ENCODE data around the gene ENOSF1. TPM values are rescaled to one million over a fixed set of nuclear protein-coding genes. Genes with fewer than 3 reads are reported as not detected.

Gene ENOSF1
- total and polyA plus RNA-seq, 8 donors = 72.7 to 136 (median 119) TPM

DNA sequence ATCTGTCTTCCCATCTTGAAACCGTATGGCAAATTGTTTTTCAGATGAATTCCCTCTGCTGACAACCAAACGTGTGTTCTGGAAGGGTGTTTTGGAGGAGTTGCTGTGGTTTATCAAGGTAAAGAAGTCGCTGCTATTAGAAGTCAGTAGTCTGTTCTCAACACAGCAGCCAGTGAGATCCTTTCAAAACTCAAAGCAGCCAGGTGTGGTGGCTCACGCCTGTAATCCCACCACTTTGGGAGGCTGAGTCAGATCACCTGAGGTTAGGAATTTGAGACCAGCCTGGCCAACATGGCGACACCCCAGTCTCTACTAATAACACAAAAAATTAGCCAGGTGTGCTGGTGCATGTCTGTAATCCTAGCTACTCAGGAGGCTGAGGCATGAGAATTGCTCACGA is 52.8 kb downstream of the ENOSF1 start:
- Histone ChIP-seq H3K27ac (no peak overlapping the region), H3K4me1 (peaks cover 0 to 22% of the 10 kb centered on the region in 2 donors), H3K27me3 (peaks cover 0 to 27% of the 10 kb centered on the region in 2 donors), H3K36me3 (no peaks in the 10 kb centered on the region), H3K4me3 (no peak overlapping the region), H3K9me3 (no peaks in the 10 kb centered on the region)
- ATAC-seq (no peak), DNase-seq (no peak)
- intact Hi-C loops (cut with DNase I) = no loop called here
- TF ChIP-seq, protein P1, sequence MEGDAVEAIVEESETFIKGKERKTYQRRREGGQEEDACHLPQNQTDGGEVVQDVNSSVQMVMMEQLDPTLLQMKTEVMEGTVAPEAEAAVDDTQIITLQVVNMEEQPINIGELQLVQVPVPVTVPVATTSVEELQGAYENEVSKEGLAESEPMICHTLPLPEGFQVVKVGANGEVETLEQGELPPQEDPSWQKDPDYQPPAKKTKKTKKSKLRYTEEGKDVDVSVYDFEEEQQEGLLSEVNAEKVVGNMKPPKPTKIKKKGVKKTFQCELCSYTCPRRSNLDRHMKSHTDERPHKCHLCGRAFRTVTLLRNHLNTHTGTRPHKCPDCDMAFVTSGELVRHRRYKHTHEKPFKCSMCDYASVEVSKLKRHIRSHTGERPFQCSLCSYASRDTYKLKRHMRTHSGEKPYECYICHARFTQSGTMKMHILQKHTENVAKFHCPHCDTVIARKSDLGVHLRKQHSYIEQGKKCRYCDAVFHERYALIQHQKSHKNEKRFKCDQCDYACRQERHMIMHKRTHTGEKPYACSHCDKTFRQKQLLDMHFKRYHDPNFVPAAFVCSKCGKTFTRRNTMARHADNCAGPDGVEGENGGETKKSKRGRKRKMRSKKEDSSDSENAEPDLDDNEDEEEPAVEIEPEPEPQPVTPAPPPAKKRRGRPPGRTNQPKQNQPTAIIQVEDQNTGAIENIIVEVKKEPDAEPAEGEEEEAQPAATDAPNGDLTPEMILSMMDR (IDR thresholded peaks at IDR 0.05) = no peak

DNA sequence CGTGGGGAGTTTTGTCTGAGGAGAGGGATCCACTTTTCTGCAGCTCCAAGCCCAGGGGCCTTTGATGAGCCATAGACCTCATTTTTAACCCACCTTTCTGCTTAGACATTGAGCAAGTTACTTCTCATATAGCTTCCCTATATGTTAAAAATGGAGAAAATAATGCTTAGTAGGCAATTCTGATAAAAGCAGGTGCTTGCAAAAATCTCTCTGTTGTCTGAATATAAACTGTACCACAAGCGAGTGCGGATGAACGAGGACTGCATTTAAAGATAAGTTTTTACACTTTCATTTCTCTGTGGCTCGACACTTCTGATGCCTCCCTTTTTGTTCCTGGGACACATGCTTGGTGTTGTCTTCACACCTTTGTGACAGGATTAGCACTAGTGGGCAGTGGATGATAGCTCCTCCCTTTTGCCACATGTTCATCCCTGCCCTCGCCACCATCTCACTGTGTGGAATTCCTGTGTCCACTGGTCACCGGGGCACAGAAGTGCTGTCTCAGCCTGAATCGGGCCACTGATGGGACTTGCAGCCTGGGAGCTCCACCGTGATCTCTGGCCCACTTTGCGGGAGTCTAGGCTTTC is 53.4 kb downstream of the ENOSF1 start:
- peaks cover 0 to 22% of the 10 kb centered on the region in 2 donors for H3K4me1 ChIP-seq
- no peak for DNase-seq
- peaks cover 0 to 27% of the 10 kb centered on the region in 2 donors for H3K27me3 ChIP-seq
- intact Hi-C loops (cut with DNase I) = no loop called here
- H3K9me3 ChIP-seq = no peaks in the 10 kb centered on the region
- ATAC-seq = no peak
- TF ChIP-seq, protein P1 (IDR thresholded peaks at IDR 0.05) = no peak
- no peak overlapping the region for H3K27ac ChIP-seq
- no peaks in the 10 kb centered on the region for H3K36me3 ChIP-seq
- H3K4me3 ChIP-seq = peak overlapping the region in 1 of 2 donors; percentile 85

DNA sequence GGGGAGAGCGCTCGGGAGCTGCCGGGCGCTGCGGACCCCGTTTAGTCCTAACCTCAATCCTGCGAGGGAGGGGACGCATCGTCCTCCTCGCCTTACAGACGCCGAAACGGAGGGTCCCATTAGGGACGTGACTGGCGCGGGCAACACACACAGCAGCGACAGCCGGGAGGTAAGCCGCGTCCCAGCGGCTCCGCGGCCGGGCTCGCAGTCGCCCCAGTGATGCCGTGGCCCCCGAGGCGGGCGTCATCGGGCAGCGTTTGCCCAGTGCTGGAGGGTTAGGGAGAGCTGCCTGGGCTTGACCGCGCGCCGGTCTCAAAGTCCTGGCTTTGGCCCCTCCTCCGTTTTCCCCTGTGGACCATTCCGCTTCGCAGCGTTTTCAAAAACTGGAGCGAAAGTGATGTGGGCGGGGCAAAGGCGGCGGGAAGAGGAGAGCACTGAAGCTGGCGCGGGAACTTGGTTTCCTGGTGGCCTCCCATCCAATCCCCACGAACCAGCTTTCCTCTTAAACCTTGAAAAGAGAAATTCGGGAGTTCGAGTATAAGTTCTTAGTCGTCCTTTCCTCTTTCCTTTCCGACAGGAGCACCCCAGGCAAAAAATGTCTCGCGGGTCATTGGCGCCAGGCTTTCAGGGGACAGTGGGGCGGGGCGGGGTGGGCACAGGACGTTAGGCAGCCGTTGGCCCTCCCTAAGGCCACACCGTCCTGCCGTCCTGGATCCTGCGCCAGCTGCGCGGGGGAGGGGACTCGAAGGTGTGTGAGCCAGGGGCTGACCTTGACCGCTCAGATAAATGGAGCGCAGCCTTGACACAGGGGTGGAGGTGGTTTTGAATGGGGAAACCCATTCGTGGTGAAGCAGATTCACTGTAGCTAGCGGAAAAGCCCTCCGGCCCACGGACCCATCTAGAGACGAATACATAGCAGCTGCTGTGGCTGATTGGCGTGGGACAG is 54.2 kb downstream of the ENOSF1 start:
- TF ChIP-seq, protein P1 (IDR thresholded peaks at IDR 0.05) = no peak
- Histone ChIP-seq H3K4me1 (peaks cover 0 to 22% of the 10 kb centered on the region in 2 donors), H3K9me3 (no peaks in the 10 kb centered on the region), H3K27me3 (peaks cover 0 to 27% of the 10 kb centered on the region in 2 donors), H3K36me3 (no peaks in the 10 kb centered on the region), H3K27ac (peak overlapping the region; percentile 45 to 56), H3K4me3 (peak overlapping the region; percentile 72 to 85)
- peak; percentile 87 to 92 (median 89) for DNase-seq
- ATAC-seq = peak; percentile 95
- intact Hi-C loops (cut with DNase I) = no loop called here

DNA sequence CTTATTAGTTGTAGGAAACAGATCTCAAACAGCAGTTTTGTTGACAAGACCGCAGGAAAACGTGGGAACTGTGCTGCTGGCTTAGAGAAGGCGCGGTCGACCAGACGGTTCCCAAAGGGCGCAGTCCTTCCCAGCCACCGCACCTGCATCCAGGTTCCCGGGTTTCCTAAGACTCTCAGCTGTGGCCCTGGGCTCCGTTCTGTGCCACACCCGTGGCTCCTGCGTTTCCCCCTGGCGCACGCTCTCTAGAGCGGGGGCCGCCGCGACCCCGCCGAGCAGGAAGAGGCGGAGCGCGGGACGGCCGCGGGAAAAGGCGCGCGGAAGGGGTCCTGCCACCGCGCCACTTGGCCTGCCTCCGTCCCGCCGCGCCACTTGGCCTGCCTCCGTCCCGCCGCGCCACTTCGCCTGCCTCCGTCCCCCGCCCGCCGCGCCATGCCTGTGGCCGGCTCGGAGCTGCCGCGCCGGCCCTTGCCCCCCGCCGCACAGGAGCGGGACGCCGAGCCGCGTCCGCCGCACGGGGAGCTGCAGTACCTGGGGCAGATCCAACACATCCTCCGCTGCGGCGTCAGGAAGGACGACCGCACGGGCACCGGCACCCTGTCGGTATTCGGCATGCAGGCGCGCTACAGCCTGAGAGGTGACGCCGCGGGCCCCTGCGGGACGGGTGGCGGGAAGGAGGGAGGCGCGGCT is 55.0 kb downstream of the ENOSF1 start, which contains the start of gene TYMS:
TSS of gene TYMS (plus strand) at position 343 of the 690 bp plus-strand sequence. CDS start at position 433, 90 bp downstream.
- DNase-seq (peak; percentile 53 to 84 (median 66)), ATAC-seq (peak; percentile 73)
- intact Hi-C loops (cut with DNase I) = no loop called here
- peak within 1 kb of the TSS; percentile 45 to 56 for H3K27ac ChIP-seq
- H3K36me3 ChIP-seq = no peaks in the 10 kb centered on the region
- peaks cover 0 to 22% of the 10 kb centered on the region in 2 donors for H3K4me1 ChIP-seq
- H3K9me3 ChIP-seq = no peaks in the 10 kb centered on the region
- peaks cover 0 to 27% of the 10 kb centered on the region in 2 donors for H3K27me3 ChIP-seq
- TF ChIP-seq, protein P1 (IDR thresholded peaks at IDR 0.05) = no peak
- H3K4me3 ChIP-seq = peak within 1 kb of the TSS; percentile 72 to 85
